Gastroesophageal sphincter (tissue), 3 donors: ENCODE data around the gene CC2D1A.

Source experiments
- POLR2A ChIP-seq, 2 donors: fragments of 450-650 bp; IDR thresholded peaks; one replicate each; pipeline ENCODE4 v1.6.1; 2017; ENCODE audit warnings: antibody characterized with exemption in 2 of 2, mild to moderate bottlenecking in 2 of 2, moderate library complexity in 1 of 2
- POLR2AphosphoS5 ChIP-seq: sonication (generic); formaldehyde crosslinking; IDR thresholded peaks from one replicate; pipeline ENCODE4 v1.6.1; 2017; ENCODE audit warnings: antibody characterized with exemption
- TF ChIP-seq, protein P1 (sequence below), 4 experiments: fragments of 200-600 bp in 2 of 4; fragments of 450-650 bp in 2 of 4; sonication (generic) in 1 of 4; IDR thresholded peaks; one replicate each; pipeline ENCODE4 v1.5.1; 2017 to 2019; ENCODE audit warnings: antibody characterized with exemption in 4 of 4, mild to moderate bottlenecking in 2 of 4, moderate library complexity in 2 of 4

DNA sequence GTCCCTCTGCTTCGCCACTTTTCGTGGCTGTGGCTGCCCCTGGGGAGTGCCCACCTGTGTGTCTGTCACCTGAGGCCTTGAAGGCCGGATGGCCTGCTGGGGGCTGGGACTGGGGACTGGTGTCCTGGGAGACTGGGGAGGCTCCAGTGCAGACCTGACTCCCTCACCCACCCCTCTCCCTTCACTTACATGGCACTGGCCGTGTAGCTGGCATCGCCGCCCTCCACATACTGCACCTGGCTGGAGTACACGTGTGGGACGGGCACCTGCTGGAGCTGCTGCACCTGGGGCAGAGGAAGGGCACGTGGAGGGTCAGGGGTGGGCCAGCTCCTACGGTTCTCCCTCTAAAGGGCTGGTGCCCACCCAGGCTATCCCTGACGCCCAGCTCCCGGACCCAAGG lies 71.8 kb downstream of the CC2D1A start:
- TF ChIP-seq POLR2AphosphoS5: no peak
- TF ChIP-seq, protein P1, sequence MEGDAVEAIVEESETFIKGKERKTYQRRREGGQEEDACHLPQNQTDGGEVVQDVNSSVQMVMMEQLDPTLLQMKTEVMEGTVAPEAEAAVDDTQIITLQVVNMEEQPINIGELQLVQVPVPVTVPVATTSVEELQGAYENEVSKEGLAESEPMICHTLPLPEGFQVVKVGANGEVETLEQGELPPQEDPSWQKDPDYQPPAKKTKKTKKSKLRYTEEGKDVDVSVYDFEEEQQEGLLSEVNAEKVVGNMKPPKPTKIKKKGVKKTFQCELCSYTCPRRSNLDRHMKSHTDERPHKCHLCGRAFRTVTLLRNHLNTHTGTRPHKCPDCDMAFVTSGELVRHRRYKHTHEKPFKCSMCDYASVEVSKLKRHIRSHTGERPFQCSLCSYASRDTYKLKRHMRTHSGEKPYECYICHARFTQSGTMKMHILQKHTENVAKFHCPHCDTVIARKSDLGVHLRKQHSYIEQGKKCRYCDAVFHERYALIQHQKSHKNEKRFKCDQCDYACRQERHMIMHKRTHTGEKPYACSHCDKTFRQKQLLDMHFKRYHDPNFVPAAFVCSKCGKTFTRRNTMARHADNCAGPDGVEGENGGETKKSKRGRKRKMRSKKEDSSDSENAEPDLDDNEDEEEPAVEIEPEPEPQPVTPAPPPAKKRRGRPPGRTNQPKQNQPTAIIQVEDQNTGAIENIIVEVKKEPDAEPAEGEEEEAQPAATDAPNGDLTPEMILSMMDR (IDR thresholded peaks at IDR 0.05): no peak
- TF ChIP-seq POLR2A (IDR thresholded peaks at IDR 0.05): no peak
